Measurements from ENCODE around the gene GAB2. TPM values are rescaled to one million over a fixed set of nuclear protein-coding genes. Genes with fewer than 3 reads are reported as not detected.

The GAB2 gene
- polyA plus RNA-seq, 3 donors from 2014 or later: 1.0 TPM; not detected in 1

DNA sequence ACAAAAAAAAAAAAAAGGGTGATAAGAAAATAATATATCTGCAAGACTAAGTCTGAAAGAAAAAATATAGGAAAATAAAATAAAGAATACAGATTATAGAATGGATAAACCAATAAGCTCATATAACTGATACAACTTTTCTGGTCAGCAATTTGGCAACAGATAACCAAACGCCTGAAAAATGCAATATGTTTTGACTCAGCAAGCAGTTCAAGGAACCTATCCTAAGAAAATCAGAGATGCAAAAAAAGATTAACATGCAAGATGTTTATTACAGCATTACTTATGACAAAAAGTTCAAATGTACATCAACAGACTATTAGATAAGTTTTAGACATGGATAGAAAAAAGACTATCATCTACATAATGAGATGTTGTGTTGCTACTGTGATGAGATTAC lies 27.1 kb upstream of the GAB2 start:
- no peaks in the 10 kb centered on the region for H3K9me3 Mint-ChIP-seq
- DNase-seq: no peak

DNA sequence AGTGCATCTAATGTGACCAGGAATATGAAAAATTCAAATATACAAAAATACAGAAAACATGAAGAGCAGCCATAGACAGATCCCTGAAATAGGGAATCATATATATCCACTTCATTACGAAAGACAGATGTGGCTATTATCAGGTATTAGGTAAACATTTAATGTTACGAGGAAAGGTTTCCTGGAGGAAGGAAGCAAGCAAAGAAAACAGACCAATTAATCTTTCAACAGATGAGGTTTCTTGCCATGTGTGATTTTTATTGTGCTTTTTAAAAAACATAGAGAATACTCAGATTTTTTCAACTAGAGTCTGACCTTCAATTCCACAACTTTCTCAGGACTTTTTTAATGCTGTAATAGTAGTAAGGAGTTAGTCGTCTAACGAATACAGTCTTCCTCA lies 24.3 kb upstream of the GAB2 start:
- H3K27me3 Mint-ChIP-seq (ENCODE audit: low read depth in 3 of 3): no peaks in the 10 kb centered on the region

More for the DNA sequence above, 27.1 kb upstream of the GAB2 start:
- Mint-ChIP-seq H3K4me3 (no peak overlapping the region), H3K27ac (no peak overlapping the region), H3K4me1 (no peaks in the 10 kb centered on the region), H3K27me3 (ENCODE audit: low read depth in 3 of 3) (no peaks in the 10 kb centered on the region), H3K36me3 (peaks cover 5 to 29% (median 18%) of the 10 kb centered on the region in 3 donors)

DNA sequence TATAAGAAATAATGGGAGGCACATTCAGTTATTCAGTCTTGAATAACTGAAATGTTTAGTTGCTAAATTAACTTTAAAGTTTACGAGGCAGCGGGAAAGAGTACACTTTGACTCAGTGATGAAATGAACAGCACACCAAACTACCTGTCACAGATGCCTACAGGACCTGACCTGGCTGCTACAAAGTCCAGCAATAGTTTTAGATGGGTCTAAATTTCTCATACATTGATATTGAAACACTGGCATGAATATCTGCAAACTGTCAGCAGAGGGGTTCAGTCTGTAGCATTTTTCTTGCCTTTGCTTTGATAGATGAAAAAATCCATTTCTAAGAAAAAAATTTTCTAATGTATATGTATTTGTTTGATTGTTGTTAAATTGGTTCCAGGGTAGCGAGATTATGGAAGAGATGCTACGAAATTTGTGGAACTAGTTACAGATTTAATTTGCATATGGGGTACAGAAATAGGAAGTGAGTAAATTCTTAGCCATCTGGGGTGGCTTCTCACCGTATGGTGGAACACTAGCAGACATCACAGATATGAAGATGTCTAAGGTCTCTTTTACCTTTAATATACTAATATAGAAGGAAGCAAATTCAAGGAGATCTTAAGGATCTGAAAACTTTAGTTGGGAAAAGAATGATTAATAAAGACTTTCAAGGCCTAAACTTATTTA lies 20.8 kb upstream of the GAB2 start:
- no peak for DNase-seq
- Mint-ChIP-seq H3K9me3 (no peaks in the 10 kb centered on the region), H3K4me1 (no peaks in the 10 kb centered on the region), H3K27me3 (ENCODE audit: low read depth in 3 of 3) (no peaks in the 10 kb centered on the region), H3K4me3 (no peak overlapping the region), H3K27ac (no peak overlapping the region), H3K36me3 (peaks cover 13 to 32% (median 30%) of the 10 kb centered on the region in 3 donors)

More for the DNA sequence above, 24.3 kb upstream of the GAB2 start:
- H3K4me3 Mint-ChIP-seq: no peak overlapping the region
- H3K27ac Mint-ChIP-seq: no peak overlapping the region
- no peak for DNase-seq
- no peaks in the 10 kb centered on the region for H3K9me3 Mint-ChIP-seq
- no peaks in the 10 kb centered on the region for H3K4me1 Mint-ChIP-seq
- H3K36me3 Mint-ChIP-seq: peaks cover 9 to 31% (median 29%) of the 10 kb centered on the region in 3 donors

DNA sequence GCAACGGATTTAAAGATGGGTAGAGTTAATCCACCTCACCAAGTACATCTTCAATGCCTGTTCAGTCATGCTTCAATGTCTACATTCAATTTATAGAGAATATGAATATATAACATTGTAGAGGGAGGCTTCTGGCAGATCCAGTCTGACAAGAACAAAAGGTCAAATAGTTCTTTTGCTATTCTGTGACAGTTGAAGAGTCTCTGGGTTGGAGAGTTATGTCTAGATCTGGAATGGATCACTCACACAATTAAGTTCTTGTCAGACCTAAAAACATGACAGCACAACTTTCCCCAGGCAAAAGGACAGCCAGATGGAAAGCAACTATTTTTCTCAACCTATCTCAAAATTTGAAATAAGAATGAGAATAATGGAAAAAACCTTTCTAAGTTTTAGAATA lies 15.3 kb upstream of the GAB2 start:
- peaks cover 0 to 4% (median 0%) of the 10 kb centered on the region in 3 donors for H3K27me3 Mint-ChIP-seq (ENCODE audit: low read depth in 3 of 3)
- H3K27ac Mint-ChIP-seq: no peak overlapping the region

DNA sequence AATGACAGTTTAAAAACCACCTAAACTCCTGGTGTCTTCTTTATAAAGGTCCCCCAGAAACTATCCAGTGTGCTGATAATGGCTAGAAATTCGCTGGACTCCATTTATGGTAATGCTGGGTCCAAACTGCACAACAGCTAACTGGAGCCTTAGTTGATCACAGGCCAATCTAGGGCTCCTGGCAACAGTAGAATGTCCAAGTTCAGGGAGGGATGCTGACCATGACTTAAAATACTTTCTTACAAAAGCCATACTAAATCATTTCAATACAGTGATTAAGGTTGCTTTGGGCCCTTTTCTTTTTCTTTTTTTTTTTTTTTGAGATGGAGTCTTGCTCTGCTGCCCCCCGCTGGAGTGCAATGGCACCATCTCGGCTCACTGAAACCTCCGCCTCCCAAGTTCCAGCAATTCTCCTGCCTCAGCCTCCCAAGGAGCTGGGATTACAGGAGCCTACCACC lies 14.5 kb upstream of the GAB2 start:
- H3K36me3 Mint-ChIP-seq: peaks cover 11 to 21% (median 15%) of the 10 kb centered on the region in 3 donors
- no peak for DNase-seq
- H3K27me3 Mint-ChIP-seq (ENCODE audit: low read depth in 3 of 3): peaks cover 0 to 4% (median 0%) of the 10 kb centered on the region in 3 donors
- no peaks in the 10 kb centered on the region for H3K9me3 Mint-ChIP-seq
- H3K4me1 Mint-ChIP-seq: no peaks in the 10 kb centered on the region
- H3K4me3 Mint-ChIP-seq: no peak overlapping the region
- no peak overlapping the region for H3K27ac Mint-ChIP-seq

More for the DNA sequence above, 15.3 kb upstream of the GAB2 start:
- Mint-ChIP-seq H3K9me3 (no peaks in the 10 kb centered on the region), H3K4me3 (no peak overlapping the region), H3K4me1 (no peaks in the 10 kb centered on the region), H3K36me3 (peaks cover 11 to 23% (median 18%) of the 10 kb centered on the region in 3 donors)
- no peak for DNase-seq

DNA sequence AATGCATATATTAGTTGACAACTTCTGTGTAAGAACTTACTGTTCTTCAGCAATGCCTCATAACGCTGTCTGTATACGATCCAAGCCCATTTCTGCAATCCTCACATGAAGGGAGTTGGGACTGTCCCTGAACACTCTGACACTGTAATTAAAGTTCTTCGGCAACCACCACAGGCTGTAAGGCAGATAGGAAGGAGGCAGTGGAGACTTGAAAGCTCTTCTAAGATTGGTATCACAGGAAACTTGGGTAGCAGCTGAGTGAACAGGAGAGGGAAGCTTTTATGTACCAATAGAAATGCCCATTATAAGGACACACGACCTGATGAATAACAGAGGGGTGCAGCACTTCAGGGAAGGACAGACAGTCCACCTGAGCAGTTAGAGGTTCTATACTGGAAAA lies 12.0 kb upstream of the GAB2 start:
- Mint-ChIP-seq H3K27ac (no peak overlapping the region), H3K27me3 (ENCODE audit: low read depth in 3 of 3) (peaks cover 0 to 4% (median 0%) of the 10 kb centered on the region in 3 donors), H3K4me1 (no peaks in the 10 kb centered on the region), H3K4me3 (no peak overlapping the region), H3K36me3 (peaks cover 7 to 24% (median 11%) of the 10 kb centered on the region in 3 donors), H3K9me3 (no peaks in the 10 kb centered on the region)
- DNase-seq: no peak

DNA sequence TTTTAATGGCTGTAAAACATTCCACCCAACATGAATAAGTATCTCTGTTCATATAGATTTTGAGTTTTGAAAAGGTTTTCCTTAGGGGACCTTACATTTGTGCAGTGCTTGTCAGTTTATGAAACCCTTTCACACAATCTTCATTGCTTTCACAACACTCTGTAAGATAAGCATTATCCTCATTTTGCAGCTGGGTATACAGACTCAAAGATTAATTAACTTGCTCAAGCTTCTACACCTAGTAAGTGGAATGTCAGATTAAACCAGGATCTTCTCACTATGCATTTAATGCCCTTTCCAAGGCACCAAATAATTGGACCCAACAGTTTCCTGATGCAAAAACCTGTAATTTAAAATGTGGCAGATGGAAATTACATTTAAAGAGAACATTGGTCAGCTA lies 11.6 kb upstream of the GAB2 start:
- Mint-ChIP-seq H3K27ac (no peak overlapping the region), H3K27me3 (ENCODE audit: low read depth in 3 of 3) (peaks cover 0 to 4% (median 0%) of the 10 kb centered on the region in 3 donors), H3K4me3 (no peak overlapping the region), H3K9me3 (no peaks in the 10 kb centered on the region), H3K4me1 (no peaks in the 10 kb centered on the region), H3K36me3 (peaks cover 7 to 24% (median 11%) of the 10 kb centered on the region in 3 donors)
- no peak for DNase-seq

DNA sequence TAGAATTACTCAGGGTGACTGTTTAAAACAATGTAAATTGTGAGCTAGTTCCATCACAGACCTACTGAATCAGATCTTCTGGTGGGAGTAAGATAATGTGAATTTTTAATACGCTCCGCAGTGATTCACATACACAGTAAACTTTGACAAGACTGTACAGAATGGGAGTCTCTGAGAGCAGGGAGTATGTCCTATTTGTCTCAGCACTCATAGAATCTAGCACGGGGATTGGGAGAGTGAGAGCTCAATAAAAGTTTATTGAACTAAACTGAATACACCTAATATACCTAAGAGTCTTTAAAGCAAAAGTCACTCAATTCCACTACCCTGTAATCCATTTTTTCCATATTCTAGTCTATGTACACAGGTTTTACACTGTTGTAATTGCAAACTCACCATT lies 11.2 kb upstream of the GAB2 start:
- Mint-ChIP-seq H3K27me3 (ENCODE audit: low read depth in 3 of 3) (peaks cover 0 to 4% (median 0%) of the 10 kb centered on the region in 3 donors), H3K9me3 (no peaks in the 10 kb centered on the region), H3K36me3 (peaks cover 7 to 24% (median 11%) of the 10 kb centered on the region in 3 donors), H3K27ac (no peak overlapping the region), H3K4me3 (no peak overlapping the region), H3K4me1 (no peaks in the 10 kb centered on the region)
- DNase-seq: no peak

DNA sequence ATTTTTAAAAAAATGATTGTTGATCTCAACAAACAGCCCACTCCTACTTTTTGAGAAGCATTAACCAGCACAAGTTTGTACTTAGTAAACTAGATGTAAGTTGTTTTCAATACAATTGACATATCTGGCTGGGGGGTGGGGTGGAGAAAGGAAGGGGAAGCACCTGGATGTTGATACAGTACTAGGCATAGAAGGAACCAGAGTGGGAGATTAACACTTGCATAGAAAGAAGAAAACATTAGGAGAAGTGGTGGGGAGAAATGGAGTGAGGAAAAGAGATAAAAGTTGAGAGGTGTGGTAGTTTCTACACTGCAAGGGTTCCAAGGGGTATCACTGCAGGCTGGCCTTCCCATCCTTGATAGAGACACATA lies 10.6 kb upstream of the GAB2 start:
- Mint-ChIP-seq H3K9me3 (no peaks in the 10 kb centered on the region), H3K27me3 (ENCODE audit: low read depth in 3 of 3) (peaks cover 0 to 4% (median 0%) of the 10 kb centered on the region in 3 donors), H3K4me1 (no peaks in the 10 kb centered on the region), H3K36me3 (peaks cover 7 to 24% (median 11%) of the 10 kb centered on the region in 3 donors), H3K27ac (no peak overlapping the region), H3K4me3 (no peak overlapping the region)
- no peak for DNase-seq

DNA sequence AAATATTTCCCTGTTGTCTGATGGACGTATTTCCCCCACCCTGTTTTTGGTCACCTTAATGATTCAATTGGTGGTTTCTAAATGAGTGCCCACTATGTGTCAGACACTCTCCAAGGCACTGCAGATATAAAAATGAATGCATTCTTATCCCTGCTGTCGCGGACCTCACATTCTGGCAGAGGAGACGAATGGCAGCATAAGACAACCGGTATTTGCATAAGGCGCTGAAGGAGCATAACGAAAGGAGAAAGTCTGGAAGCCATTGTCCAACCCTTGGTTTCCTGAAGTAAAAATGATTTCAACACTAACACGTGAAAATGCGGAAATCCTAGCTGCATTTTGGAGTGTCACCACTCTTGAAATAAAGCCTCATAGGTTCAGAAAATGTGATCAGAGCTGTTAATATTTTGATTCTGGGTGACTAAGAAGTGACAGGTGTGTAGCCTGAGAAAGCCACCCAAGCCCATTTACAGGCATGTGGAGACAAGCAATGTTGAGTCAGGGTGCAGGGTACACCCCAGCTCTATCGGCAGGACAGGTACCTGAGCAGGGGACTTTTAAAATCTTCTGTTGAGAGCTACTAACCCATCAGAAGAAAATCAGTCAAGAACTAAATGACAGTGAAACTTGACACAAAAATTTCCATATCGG lies 10.1 kb upstream of the GAB2 start:
- no peak overlapping the region for H3K4me3 Mint-ChIP-seq

DNA sequence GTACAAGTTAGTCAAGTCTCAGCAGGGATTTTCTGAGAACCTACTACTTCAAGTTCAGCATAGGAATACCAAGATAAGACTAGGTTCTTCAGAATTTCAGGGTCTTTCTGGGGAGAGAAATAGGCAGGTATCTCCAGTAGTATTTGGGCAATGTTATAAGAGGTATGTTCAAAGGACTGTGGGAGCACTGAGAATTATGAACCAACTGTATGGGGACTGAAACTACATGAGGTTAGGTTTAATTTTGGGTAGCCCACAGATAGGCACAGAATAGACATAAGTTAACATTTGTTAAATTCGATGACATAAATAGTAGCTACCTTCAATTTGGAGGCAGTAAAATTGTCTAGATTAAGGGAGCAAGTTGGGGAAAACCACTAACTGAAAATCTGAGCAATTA lies 9.2 kb upstream of the GAB2 start:
- Mint-ChIP-seq H3K4me1 (no peaks in the 10 kb centered on the region), H3K27me3 (ENCODE audit: low read depth in 3 of 3) (peaks cover 0 to 4% (median 3%) of the 10 kb centered on the region in 3 donors), H3K36me3 (peaks cover 7 to 24% (median 13%) of the 10 kb centered on the region in 3 donors), H3K4me3 (no peak overlapping the region), H3K9me3 (peaks cover 0 to 2% (median 0%) of the 10 kb centered on the region in 6 donors), H3K27ac (no peak overlapping the region)
- DNase-seq: no peak

More for the DNA sequence above, 10.1 kb upstream of the GAB2 start:
- Mint-ChIP-seq H3K27me3 (ENCODE audit: low read depth in 3 of 3) (peaks cover 0 to 4% (median 0%) of the 10 kb centered on the region in 3 donors), H3K36me3 (peaks cover 7 to 24% (median 11%) of the 10 kb centered on the region in 3 donors), H3K27ac (no peak overlapping the region), H3K4me1 (no peaks in the 10 kb centered on the region), H3K9me3 (no peaks in the 10 kb centered on the region)
- DNase-seq: no peak

DNA sequence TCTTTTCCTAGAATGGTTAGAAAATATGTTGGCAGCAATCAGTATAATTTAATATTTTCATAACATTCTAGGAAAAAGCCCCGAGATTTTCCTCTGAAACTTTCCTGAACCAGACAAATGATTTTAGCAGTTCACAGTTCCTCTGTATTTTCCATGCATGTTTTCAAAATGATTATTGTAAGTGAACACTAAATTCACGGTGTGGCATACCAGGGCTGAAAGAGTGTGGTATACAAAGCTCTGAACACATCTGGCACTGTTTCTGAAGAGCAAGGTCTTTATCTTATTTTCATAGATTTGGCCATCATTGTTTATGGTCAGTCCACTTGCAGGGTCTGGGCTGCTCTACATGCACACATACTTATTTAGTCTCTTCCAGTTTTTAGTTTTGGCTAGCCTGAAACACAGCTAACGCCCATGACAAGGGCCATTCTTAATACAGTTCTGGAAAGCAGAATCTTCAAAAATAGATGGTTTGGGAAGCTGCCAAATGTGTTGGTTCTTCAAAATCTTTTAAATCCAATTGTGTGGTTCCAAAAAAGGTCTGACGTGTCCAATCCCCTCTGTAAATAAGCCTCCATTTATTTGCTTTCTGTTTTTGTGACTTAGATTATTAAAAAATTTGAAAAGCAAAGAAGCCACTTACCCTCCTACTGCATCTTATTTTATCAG lies 7.9 kb upstream of the GAB2 start:
- Mint-ChIP-seq H3K27me3 (ENCODE audit: low read depth in 3 of 3) (peaks cover 0 to 8% (median 5%) of the 10 kb centered on the region in 3 donors), H3K27ac (no peak overlapping the region), H3K4me1 (peaks cover 0 to 1% of the 10 kb centered on the region in 2 donors), H3K9me3 (peaks cover 0 to 2% (median 0%) of the 10 kb centered on the region in 6 donors), H3K36me3 (peaks cover 7 to 18% (median 11%) of the 10 kb centered on the region in 3 donors), H3K4me3 (no peak overlapping the region)
- no peak for DNase-seq

DNA sequence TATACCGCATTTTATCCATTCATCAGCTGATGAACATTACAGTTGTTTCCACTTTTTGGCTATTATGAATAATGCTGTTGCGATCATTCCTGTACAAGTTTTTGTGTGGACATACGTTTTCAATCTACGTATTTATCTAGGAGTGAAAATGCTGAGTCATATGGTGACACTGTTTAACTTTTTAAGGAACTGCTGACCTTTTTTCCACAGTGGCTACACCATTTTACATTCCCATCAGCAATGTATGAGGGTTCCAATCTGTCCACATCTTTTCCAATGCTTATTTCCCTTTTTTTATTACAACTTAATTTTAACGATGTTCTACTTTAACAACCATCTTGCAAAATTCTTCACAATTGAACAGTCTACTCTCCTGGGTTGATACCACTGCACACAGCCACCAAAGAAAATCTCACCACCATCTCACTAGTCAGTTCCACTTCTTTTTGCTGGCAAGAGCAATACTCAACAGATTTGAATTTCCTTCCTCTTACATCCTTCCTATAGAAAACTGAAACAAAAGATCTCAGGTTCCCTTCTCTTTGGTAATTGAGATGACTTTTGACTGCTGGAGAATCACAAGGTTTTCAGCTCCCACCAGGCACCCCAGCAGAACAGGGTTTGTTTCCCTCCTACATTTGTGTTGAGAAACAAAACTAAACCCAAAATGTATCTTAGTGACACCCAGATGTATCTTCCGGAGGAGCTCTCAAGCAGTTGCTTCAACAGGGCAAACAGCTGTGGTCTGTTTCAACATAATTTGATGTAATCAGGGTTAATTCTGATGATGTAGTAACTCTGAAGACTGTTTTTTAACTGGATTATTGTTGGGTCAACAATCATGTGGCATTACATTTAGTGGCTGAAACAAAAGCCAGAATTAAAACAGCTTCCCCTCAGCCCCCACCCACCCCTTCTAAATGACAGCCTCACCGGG lies 7.0 kb upstream of the GAB2 start:
- no peak overlapping the region for H3K4me3 Mint-ChIP-seq
- H3K36me3 Mint-ChIP-seq: peaks cover 7 to 15% (median 13%) of the 10 kb centered on the region in 3 donors
- H3K9me3 Mint-ChIP-seq: peaks cover 0 to 2% (median 0%) of the 10 kb centered on the region in 6 donors
- peaks cover 0 to 14% (median 6%) of the 10 kb centered on the region in 3 donors for H3K27me3 Mint-ChIP-seq (ENCODE audit: low read depth in 3 of 3)
- no peak for DNase-seq
- peaks cover 3 to 7% of the 10 kb centered on the region in 2 donors for H3K4me1 Mint-ChIP-seq
- H3K27ac Mint-ChIP-seq: peak overlapping the region in 1 of 6 donors; percentile 69

All from immature natural killer cell (primary cell).